Measurements from ENCODE around the gene SLC51B. TPM values are rescaled to one million over a fixed set of nuclear protein-coding genes. Genes with fewer than 3 reads are reported as not detected.
A peak's percentile ranks its signal among the peaks of the same experiment; 100 is the strongest.

The SLC51B gene
- total RNA-seq, 1 donor from 2014 or later, result 3.2 TPM

- H3K4me1 ChIP-seq, result peaks cover 30% of the 10 kb centered on the region
- DNase-seq (peak; percentile 77), ATAC-seq (peak; percentile 72 to 81)
- H3K27ac ChIP-seq, result no peak overlapping the region
- no peaks in the 10 kb centered on the region for H3K36me3 ChIP-seq
- H3K9me3 ChIP-seq, result no peaks in the 10 kb centered on the region
- H3K4me3 ChIP-seq, result no peak overlapping the region
- peak; percentile 62 for TF ChIP-seq CTCF (IDR thresholded peaks at IDR 0.05)
- H3K27me3 ChIP-seq (ENCODE audit: low read depth), result peaks cover 18% of the 10 kb centered on the region
- intact Hi-C loops (cut with DNase I), result no loop called here
These were observed 32.8 kb downstream of the SLC51B start for GRCh38 chr15:65077981-65078352.

- DNase-seq, result peak; percentile 14
- Histone ChIP-seq H3K4me3 (no peak overlapping the region), H3K36me3 (no peaks in the 10 kb centered on the region), H3K27me3 (ENCODE audit: low read depth) (peaks cover 18% of the 10 kb centered on the region), H3K4me1 (peaks cover 47% of the 10 kb centered on the region), H3K9me3 (no peaks in the 10 kb centered on the region), H3K27ac (no peak overlapping the region)
- no peak for TF ChIP-seq CTCF (IDR thresholded peaks at IDR 0.05)
- ATAC-seq, result no peak
- intact Hi-C loops (cut with DNase I), result no loop called here
These were observed 34.4 kb downstream of the SLC51B start for GRCh38 chr15:65079580-65079979.

- DNase-seq (peak; percentile 44), ATAC-seq (peak; percentile 57 to 71)
- H3K36me3 ChIP-seq, result no peaks in the 10 kb centered on the region
- no peak overlapping the region for H3K4me3 ChIP-seq
- intact Hi-C loops (cut with DNase I), result no loop called here
- H3K4me1 ChIP-seq, result peaks cover 62% of the 10 kb centered on the region
- H3K27me3 ChIP-seq (ENCODE audit: low read depth), result peaks cover 18% of the 10 kb centered on the region
- no peak for TF ChIP-seq CTCF (IDR thresholded peaks at IDR 0.05)
- H3K27ac ChIP-seq, result peak overlapping the region; percentile 43
- no peaks in the 10 kb centered on the region for H3K9me3 ChIP-seq
These were observed 36.1 kb downstream of the SLC51B start for GRCh38 chr15:65081270-65081669.

- no peaks in the 10 kb centered on the region for H3K9me3 ChIP-seq
- TF ChIP-seq CTCF (IDR thresholded peaks at IDR 0.05), result no peak
- ATAC-seq, result no peak
- peaks cover 15% of the 10 kb centered on the region for H3K27me3 ChIP-seq (ENCODE audit: low read depth)
- no peaks in the 10 kb centered on the region for H3K36me3 ChIP-seq
- intact Hi-C loops (cut with DNase I), result no loop called here
- peak overlapping the region; percentile 36 for H3K27ac ChIP-seq
- DNase-seq, result peak; percentile 12
- H3K4me3 ChIP-seq, result no peak overlapping the region
- peaks cover 67% of the 10 kb centered on the region for H3K4me1 ChIP-seq
These were observed 36.6 kb downstream of the SLC51B start for GRCh38 chr15:65081758-65082157.

GRCh38 chr15:65082303-65082953 lies 37.2 kb downstream of the SLC51B start:
- Histone ChIP-seq H3K4me1 (peaks cover 73% of the 10 kb centered on the region), H3K9me3 (no peaks in the 10 kb centered on the region), H3K27me3 (ENCODE audit: low read depth) (peaks cover 9% of the 10 kb centered on the region), H3K4me3 (no peak overlapping the region), H3K27ac (peak overlapping the region; percentile 36), H3K36me3 (no peaks in the 10 kb centered on the region)
- intact Hi-C loops (cut with DNase I), result no loop called here
- peak; percentile 47 for DNase-seq
- no peak for TF ChIP-seq CTCF (IDR thresholded peaks at IDR 0.05)
- ATAC-seq, result peak; percentile 23 to 28
